GM21737 (cell line): Measurements from ENCODE around the gene S100A5.
"Not testable (repeated sequence)": the region's sequence is repeated elsewhere in the genome, so short reads cannot be mapped to it uniquely, and the experiment has no call there.

Source experiments
- ATAC-seq: cut with Tn5 transposase; IDR thresholded peaks from one replicate; pipeline ENCODE4 v1.9.1; 2021; ENCODE audit warnings: mild to moderate bottlenecking, moderate library complexity; ENCODE audit not compliant: unreplicated experiment

Gene S100A5

DNA sequence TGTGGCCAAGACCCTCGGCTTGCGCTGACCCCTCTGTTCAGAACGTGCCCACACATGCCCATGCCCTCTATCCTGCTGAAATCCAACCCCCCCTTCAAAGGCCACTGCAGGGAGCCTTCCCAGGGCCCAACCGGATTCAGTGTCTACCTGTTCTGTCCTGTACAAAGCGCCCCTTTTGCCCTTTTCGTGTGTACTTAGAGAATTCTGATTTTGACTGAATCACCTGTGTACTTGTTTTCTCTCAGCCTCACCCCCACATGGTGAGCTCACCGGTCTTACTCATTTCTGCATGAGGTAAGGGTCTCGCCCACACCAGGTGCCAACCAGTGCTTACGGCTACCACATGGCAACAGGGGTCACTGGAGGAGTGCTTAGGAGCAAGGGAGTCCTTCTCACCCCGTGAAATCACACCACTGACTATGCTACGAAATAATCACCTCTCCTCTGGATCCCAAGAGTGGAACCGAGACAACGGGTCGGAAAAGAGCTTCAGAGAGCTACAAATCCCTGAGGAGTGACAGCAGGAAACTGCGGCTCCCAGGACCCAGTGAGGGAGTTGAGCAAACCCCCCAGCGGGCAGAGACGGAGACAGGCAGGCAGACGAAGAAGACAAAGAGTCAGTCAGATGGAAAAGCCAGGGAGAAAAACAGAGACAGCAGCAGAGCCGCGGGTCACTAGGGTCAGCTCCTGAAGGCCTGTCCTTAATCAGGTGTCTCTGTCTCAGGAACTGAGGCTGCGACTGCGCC, 27.1 kb upstream of the S100A5 start:
- ATAC-seq = no peak

DNA sequence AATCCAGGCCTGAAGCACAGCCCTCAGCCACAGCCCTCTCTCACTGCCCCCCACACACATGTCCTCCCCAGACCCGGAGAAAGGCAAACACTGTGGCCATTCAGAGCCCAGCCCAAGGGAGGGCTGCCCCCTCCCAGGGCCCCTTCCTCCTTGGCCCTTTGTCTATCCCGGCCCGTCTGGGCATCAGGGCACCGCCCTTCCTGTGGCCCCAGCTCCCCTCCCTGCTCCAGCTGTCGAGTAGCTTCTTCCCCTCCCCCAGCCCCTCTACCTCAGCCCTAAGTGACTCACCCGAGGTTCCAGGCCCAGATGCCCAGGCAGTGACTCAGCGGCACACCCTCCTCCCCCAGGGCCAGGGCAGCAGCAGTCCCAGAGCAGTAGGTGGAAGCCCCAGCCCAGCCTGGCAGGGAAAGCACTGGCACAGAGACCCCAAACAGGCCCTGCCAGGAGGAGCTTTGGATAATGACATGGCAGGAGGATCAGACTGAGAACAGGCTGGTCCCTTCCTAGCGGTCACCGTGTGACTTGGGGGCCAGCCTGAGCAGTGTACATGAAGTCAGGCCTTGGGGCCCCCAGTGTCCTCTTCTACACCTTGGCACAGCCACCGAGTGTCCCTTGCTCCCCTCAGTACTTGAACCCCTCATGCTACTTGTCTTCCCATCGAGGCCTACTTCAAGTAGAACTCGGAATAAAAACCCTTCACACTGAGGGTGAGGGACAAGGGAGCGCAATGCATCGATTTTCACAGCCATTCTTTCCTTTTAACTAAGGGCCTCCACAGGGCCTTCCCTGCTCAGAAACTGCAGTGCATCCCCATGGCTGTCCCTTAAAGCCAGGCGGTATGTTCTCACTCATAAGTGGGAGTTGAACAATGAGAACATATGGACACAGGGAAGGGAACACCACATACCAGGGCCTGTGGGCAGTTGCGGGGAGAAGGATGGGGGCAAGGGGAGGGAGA, 26.0 kb upstream of the S100A5 start:
- no peak for ATAC-seq

DNA sequence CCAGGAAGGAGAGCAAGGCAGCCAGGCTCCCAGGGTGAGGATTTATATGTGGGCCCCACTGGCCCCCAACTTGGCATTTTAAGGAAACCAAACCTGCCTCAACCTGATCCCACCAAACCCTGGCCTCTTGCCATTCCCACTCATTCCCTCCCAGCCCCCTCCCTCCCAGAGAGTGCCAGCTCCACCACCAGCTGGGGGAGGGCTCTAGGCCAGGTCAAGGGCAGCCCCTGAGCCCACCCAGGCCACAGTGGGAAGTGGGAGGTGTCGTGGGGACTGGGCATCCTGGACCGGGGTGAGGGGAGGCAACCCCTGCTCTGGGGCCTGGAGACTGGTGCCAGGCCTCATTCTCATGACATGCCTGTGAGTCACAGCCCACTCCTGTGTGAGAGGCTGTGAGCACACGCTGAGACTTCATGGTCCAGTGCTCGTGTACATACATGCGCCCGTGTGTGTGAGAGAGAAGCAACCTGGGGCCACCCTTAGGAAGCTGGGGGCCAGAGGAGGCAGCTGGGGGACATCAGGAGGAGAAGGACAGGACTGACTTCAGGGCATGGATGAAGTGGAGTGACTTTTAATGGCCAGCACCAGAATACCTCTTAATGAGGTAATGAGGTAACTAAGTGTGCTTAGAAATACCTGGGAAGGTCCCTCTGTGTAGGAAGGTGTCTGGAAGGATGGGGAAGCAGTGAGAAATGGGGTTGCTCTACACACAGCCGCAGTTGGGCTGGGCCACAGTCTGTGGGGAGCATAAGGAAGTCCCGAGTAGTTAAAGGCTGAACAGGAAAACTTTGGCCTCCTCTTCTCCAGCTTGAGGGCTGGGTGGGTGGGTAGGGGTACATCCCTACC, 25.0 kb upstream of the S100A5 start, which contains the start of gene S100A2:
TSS of gene S100A2 (minus strand) at position 316 of the 846 bp plus-strand sequence. CDS start 1,967 bp downstream, outside the sequence.
- no peak for ATAC-seq

- no peak for ATAC-seq
Measured at GRCh38 chr1:153563991-153564390, 23.3 kb upstream of the S100A5 start.

GRCh38 chr1:153563483-153563901, 22.8 kb upstream of the S100A5 start:
- no peak for ATAC-seq

GRCh38 chr1:153562021-153562420, 21.3 kb upstream of the S100A5 start:
- ATAC-seq = not testable (repeated sequence)

- ATAC-seq = no peak
Measured at GRCh38 chr1:153561466-153561985, 20.8 kb upstream of the S100A5 start.

- no peak for ATAC-seq
Measured at GRCh38 chr1:153560771-153561465, 20.2 kb upstream of the S100A5 start.

GRCh38 chr1:153560241-153560640, 19.5 kb upstream of the S100A5 start:
- no peak for ATAC-seq

GRCh38 chr1:153557877-153558276, 17.1 kb upstream of the S100A5 start:
- ATAC-seq = no peak

GRCh38 chr1:153556348-153556747, 15.6 kb upstream of the S100A5 start:
- ATAC-seq = no peak

- ATAC-seq = no peak
Measured at GRCh38 chr1:153553830-153554541, 13.3 kb upstream of the S100A5 start.

GRCh38 chr1:153553096-153553495, 12.4 kb upstream of the S100A5 start:
- no peak for ATAC-seq

GRCh38 chr1:153552335-153552734, 11.6 kb upstream of the S100A5 start:
- ATAC-seq = no peak

- ATAC-seq = no peak
Measured at GRCh38 chr1:153550827-153551500, 10.2 kb upstream of the S100A5 start.

DNA sequence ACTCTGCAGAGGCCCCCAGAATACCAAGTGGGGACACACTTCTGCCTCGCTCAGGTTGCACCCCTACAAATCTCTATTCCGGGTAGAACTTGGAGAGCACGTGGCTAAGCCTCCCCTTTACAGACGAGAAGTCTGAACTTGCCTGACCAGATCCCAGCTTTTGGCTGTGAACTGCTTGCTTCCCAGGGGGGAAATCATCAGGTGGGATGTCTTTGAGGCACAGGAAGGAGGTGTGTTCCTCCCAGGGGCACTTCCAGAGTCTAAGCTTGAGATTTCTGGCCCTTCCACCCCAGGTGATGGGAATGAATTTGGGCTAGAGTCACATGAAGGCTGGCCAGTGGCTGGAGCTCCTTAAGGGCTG, 9.6 kb upstream of the S100A5 start:
- ATAC-seq = no peak

- ATAC-seq = no peak
Measured at GRCh38 chr1:153549741-153550397, 9.1 kb upstream of the S100A5 start.
